K562 (cell line): ENCODE data around the gene CNKSR1. TPM values are rescaled to one million over a fixed set of nuclear protein-coding genes. Genes with fewer than 3 reads are reported as not detected.

Experiments
- CHD1 ChIP-seq: fragments of 200-600 bp; sonication (generic); IDR thresholded peaks from one replicate; pipeline ENCODE4 v1.6.1; 2012; ENCODE audit warnings: mild to moderate bottlenecking, moderate library complexity, low read length, inconsistent platforms
- COPS2 ChIP-seq: fragments of 450-650 bp; conservative IDR thresholded peaks from 2 replicates; pipeline ENCODE4 v1.6.1; 2016; ENCODE audit warnings: mild to moderate bottlenecking, moderate library complexity
- EP400 ChIP-seq: fragments of 450-650 bp; IDR thresholded peaks from 2 replicates; pipeline ENCODE4 v1.6.1; 2017; ENCODE audit warnings: antibody characterized with exemption, mild to moderate bottlenecking, moderate library complexity
- ESRRB ChIP-seq: fragments of 250-450 bp; sonication (Bioruptor Pico); IDR thresholded peaks from 2 replicates; pipeline ENCODE4 v1.5.0; 2020; ENCODE audit warnings: mild to moderate bottlenecking, moderate library complexity, borderline replicate concordance
- HINFP ChIP-seq: fragments of 450-650 bp; conservative IDR thresholded peaks from 2 replicates; pipeline ENCODE4 v1.6.1; 2016; ENCODE audit warnings: missing genetic modification characterization, low read depth, mild to moderate bottlenecking, control low read depth, missing compliant biosample characterization
- MXI1 ChIP-seq: IDR thresholded peaks from 2 replicates; pipeline ENCODE4 v1.6.1; 2011; ENCODE audit warnings: low read depth, mild to moderate bottlenecking, improper control_type of control experiment, low read length
- NEUROD1 ChIP-seq: fragments of 150-350 bp; IDR thresholded peaks from 2 replicates; pipeline ENCODE4 v1.6.1; 2014; ENCODE audit warnings: borderline replicate concordance, low read length, low read depth; ENCODE audit not compliant: partially characterized antibody
- SETDB1 ChIP-seq: IDR thresholded peaks from one replicate; pipeline ENCODE4 v1.6.1; 2012; ENCODE audit warnings: low read length, control low read depth, inconsistent platforms
- TAF7 ChIP-seq: fragments of 450-650 bp; IDR thresholded peaks from 2 replicates; pipeline ENCODE4 v1.6.1; 2016; ENCODE audit warnings: missing genetic modification characterization, missing compliant biosample characterization
- XRCC5 ChIP-seq: fragments of 200-400 bp; formaldehyde crosslinking; IDR thresholded peaks from 2 replicates; pipeline ENCODE4 v1.6.1; 2017; ENCODE audit warnings: low read depth, mild to moderate bottlenecking, low read length
- ZNF134 ChIP-seq: fragments of 250-450 bp; sonication (Bioruptor Pico); conservative IDR thresholded peaks from 2 replicates; pipeline ENCODE4 v1.4.0; 2020
- ZNF644 ChIP-seq: fragments of 200-800 bp; sonication (Bioruptor generic); IDR thresholded peaks from 2 replicates; pipeline ENCODE4 v1.6.1; 2016; ENCODE audit warnings: low read depth, missing genetic modification characterization, missing compliant biosample characterization
- polyA plus RNA-seq, 8 experiments: library from polyadenylated mRNA; depleted of rRNA in 4 of 8; stranded (reverse) in 5 of 8; unstranded in 3 of 8; fragments of >200 nt; fragmentation: Nextera tagmentation in 2 of 8; fragmentation: Illumina TruSeq in 1 of 8; extraction: Ambion mirVana in 2 of 8; extraction: Trizol in 1 of 8; gene quantifications; 2 replicates each; pipeline versions ENCODE4 v1.2.1 to v1.2.3, GENCODE V29; 2011 to 2014; ENCODE audit warnings: inconsistent platforms in 1 of 8, missing spikeins in 1 of 8
- total RNA-seq, 7 experiments: library from RNA; depleted of rRNA in 6 of 7; stranded (reverse); fragments of >200 nt in 6 of 7; fragmentation: Illumina TruSeq in 2 of 7; extraction: Trizol in 2 of 7; gene quantifications; 2 replicates each; pipeline versions ENCODE4 v1.2.1 to v1.2.3, GENCODE V29; 2011 to 2021; ENCODE audit warnings: low replicate concordance in 1 of 7
- TF ChIP-seq, protein P1 (sequence below), 2 experiments: fragments of 450-650 bp; conservative IDR thresholded peaks; 2 replicates each; pipeline ENCODE4 v1.6.1; 2017; ENCODE audit warnings: mild to moderate bottlenecking in 2 of 2, moderate library complexity in 2 of 2
- TF ChIP-seq, protein P2 (sequence below): fragments of 150-350 bp; IDR thresholded peaks from 2 replicates; pipeline ENCODE4 v1.6.1; 2014; ENCODE audit warnings: low read depth, mild to moderate bottlenecking, low read length, borderline replicate concordance
- TF ChIP-seq, protein P3 (sequence below): fragments of 250-450 bp; sonication (Bioruptor Pico); IDR thresholded peaks from 2 replicates; pipeline ENCODE4 v1.4.0; 2020; ENCODE audit warnings: mild to moderate bottlenecking, moderate library complexity, borderline replicate concordance

The CNKSR1 gene
- total and polyA plus RNA-seq, 9 of the 15 experiments (the other 6 are each of a cell fraction or from before 2014, with no cell fraction given), result 0.03 to 2.8 (median 1.1) TPM

GRCh38 chr1:26145041-26145959, 32.0 kb upstream of the CNKSR1 start (continued):
- TF ChIP-seq HINFP (tag), result no peak
- TF ChIP-seq, protein P1, sequence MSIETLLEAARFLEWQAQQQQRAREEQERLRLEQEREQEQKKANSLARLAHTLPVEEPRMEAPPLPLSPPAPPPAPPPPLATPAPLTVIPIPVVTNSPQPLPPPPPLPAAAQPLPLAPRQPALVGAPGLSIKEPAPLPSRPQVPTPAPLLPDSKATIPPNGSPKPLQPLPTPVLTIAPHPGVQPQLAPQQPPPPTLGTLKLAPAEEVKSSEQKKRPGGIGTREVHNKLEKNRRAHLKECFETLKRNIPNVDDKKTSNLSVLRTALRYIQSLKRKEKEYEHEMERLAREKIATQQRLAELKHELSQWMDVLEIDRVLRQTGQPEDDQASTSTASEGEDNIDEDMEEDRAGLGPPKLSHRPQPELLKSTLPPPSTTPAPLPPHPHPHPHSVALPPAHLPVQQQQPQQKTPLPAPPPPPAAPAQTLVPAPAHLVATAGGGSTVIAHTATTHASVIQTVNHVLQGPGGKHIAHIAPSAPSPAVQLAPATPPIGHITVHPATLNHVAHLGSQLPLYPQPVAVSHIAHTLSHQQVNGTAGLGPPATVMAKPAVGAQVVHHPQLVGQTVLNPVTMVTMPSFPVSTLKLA (conservative IDR thresholded peaks at IDR 0.05), result peak in 1 of 2 experiments; percentile 35; a peak in 1 of 4 replicates
- TF ChIP-seq COPS2, result no peak
- no peak for TF ChIP-seq TAF7 (tag)
- no peak for TF ChIP-seq ZNF644 (tag)
- no peak for TF ChIP-seq SETDB1
- no peak for TF ChIP-seq ESRRB (CRISPR knock-in tag)
- TF ChIP-seq CHD1, result no peak
- peak; percentile 57 for TF ChIP-seq EP400
- no peak for TF ChIP-seq ZNF134 (CRISPR knock-in tag)
- no peak for TF ChIP-seq NEUROD1
- TF ChIP-seq, protein P2, sequence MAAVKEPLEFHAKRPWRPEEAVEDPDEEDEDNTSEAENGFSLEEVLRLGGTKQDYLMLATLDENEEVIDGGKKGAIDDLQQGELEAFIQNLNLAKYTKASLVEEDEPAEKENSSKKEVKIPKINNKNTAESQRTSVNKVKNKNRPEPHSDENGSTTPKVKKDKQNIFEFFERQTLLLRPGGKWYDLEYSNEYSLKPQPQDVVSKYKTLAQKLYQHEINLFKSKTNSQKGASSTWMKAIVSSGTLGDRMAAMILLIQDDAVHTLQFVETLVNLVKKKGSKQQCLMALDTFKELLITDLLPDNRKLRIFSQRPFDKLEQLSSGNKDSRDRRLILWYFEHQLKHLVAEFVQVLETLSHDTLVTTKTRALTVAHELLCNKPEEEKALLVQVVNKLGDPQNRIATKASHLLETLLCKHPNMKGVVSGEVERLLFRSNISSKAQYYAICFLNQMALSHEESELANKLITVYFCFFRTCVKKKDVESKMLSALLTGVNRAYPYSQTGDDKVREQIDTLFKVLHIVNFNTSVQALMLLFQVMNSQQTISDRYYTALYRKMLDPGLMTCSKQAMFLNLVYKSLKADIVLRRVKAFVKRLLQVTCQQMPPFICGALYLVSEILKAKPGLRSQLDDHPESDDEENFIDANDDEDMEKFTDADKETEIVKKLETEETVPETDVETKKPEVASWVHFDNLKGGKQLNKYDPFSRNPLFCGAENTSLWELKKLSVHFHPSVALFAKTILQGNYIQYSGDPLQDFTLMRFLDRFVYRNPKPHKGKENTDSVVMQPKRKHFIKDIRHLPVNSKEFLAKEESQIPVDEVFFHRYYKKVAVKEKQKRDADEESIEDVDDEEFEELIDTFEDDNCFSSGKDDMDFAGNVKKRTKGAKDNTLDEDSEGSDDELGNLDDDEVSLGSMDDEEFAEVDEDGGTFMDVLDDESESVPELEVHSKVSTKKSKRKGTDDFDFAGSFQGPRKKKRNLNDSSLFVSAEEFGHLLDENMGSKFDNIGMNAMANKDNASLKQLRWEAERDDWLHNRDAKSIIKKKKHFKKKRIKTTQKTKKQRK, result no peak
- TF ChIP-seq MXI1, result no peak
- TF ChIP-seq XRCC5, result no peak; the same call in 1 of the 2 replicates
- TF ChIP-seq, protein P3, sequence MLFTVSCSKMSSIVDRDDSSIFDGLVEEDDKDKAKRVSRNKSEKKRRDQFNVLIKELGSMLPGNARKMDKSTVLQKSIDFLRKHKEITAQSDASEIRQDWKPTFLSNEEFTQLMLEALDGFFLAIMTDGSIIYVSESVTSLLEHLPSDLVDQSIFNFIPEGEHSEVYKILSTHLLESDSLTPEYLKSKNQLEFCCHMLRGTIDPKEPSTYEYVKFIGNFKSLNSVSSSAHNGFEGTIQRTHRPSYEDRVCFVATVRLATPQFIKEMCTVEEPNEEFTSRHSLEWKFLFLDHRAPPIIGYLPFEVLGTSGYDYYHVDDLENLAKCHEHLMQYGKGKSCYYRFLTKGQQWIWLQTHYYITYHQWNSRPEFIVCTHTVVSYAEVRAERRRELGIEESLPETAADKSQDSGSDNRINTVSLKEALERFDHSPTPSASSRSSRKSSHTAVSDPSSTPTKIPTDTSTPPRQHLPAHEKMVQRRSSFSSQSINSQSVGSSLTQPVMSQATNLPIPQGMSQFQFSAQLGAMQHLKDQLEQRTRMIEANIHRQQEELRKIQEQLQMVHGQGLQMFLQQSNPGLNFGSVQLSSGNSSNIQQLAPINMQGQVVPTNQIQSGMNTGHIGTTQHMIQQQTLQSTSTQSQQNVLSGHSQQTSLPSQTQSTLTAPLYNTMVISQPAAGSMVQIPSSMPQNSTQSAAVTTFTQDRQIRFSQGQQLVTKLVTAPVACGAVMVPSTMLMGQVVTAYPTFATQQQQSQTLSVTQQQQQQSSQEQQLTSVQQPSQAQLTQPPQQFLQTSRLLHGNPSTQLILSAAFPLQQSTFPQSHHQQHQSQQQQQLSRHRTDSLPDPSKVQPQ, result no peak
